Measurements from ENCODE around the gene COLQ. TPM values are rescaled to one million over a fixed set of nuclear protein-coding genes. Genes with fewer than 3 reads are reported as not detected.

The COLQ gene
- total RNA-seq, 4 donors from 2014 or later: 0.23 to 3.8 (median 1.1) TPM

DNA sequence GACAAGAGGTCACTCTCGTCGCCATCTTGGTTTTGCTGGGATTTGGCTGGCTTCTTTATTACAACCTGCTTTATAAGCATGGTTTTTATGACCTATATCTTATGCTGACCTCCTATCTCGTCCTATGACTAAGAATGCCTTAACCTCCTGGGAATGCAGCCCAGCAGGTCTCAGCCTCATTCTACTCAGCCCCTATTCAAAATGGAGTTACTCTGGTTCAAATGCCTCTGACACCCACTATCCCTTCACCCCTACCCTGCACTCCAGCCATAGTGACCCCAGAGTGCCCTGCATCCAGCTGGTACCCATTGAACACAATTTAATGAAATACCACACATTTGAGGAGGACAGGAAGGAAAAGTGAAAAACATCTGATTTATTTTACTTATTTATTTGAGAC lies 117.5 kb downstream of the COLQ start:
- H3K9me3 ChIP-seq: no peaks in the 10 kb centered on the region
- no peak overlapping the region for H3K27ac ChIP-seq
- H3K4me1 ChIP-seq: peaks cover 6% of the 10 kb centered on the region
- DNase-seq (ENCODE audit: low spot score in 2 of 2): no peak
- no peak overlapping the region for H3K4me3 ChIP-seq
- 93% methylated on average over 3 of the region's 3 CpGs for WGBS
- no peaks in the 10 kb centered on the region for H3K36me3 ChIP-seq
- TF ChIP-seq EP300 (IDR thresholded peaks at IDR 0.05) (no peak), POLR2A (IDR thresholded peaks at IDR 0.05) (no peak), POLR2AphosphoS5 (IDR thresholded peaks at IDR 0.05) (no peak)
- TF ChIP-seq, protein P1, sequence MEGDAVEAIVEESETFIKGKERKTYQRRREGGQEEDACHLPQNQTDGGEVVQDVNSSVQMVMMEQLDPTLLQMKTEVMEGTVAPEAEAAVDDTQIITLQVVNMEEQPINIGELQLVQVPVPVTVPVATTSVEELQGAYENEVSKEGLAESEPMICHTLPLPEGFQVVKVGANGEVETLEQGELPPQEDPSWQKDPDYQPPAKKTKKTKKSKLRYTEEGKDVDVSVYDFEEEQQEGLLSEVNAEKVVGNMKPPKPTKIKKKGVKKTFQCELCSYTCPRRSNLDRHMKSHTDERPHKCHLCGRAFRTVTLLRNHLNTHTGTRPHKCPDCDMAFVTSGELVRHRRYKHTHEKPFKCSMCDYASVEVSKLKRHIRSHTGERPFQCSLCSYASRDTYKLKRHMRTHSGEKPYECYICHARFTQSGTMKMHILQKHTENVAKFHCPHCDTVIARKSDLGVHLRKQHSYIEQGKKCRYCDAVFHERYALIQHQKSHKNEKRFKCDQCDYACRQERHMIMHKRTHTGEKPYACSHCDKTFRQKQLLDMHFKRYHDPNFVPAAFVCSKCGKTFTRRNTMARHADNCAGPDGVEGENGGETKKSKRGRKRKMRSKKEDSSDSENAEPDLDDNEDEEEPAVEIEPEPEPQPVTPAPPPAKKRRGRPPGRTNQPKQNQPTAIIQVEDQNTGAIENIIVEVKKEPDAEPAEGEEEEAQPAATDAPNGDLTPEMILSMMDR (IDR thresholded peaks at IDR 0.05): no peak
- no peaks in the 10 kb centered on the region for H3K27me3 ChIP-seq

DNA sequence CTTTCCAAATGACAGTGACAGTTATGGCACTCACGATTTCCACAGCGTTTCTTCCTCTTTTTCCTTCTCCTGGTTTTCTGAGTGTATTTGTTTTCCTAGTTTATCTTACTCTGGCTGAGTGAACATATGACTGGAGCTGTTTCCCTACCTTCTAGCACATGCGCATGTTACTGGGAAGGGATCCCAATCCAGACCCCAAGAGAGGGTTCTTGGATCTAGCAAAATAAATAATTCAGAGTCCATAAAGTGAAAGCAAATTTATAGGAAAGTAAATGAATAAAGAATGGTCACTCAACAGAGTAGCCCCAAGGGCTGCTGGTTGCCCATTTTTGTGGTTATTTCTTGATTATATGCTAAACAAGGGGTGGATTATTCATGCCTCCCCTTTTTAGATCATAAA lies 118.0 kb downstream of the COLQ start:
- no peak overlapping the region for H3K27ac ChIP-seq
- no peaks in the 10 kb centered on the region for H3K27me3 ChIP-seq
- H3K4me1 ChIP-seq: peaks cover 6% of the 10 kb centered on the region
- no peaks in the 10 kb centered on the region for H3K36me3 ChIP-seq
- no peak for TF ChIP-seq POLR2AphosphoS5 (IDR thresholded peaks at IDR 0.05)
- TF ChIP-seq, protein P1 (IDR thresholded peaks at IDR 0.05): no peak
- no peak for TF ChIP-seq POLR2A (IDR thresholded peaks at IDR 0.05)
- no peak for TF ChIP-seq EP300 (IDR thresholded peaks at IDR 0.05)
- H3K4me3 ChIP-seq: no peak overlapping the region
- WGBS: 73% methylated on average over 3 of the region's 3 CpGs
- DNase-seq (ENCODE audit: low spot score in 2 of 2): no peak
- no peaks in the 10 kb centered on the region for H3K9me3 ChIP-seq

DNA sequence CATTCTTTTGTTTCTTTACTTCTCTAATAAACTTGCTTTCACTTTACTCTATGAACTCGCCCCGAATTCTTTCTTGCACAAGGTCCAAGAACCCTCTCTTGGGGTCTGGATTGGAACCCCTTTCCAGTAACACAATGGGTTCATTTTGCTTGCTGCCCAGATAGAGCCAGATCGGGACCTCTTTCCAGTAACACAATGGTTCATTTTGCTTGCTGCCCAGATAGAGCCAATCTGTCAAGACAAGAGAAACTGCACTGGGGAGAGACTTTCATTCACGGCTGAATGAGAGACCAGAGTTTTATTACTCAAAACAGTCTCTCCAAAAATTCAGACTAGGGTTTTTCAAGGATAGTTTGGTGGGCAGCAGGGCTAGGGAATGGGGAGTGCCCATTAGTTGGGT lies 119.6 kb downstream of the COLQ start:
- Histone ChIP-seq H3K27ac (no peak overlapping the region), H3K27me3 (no peaks in the 10 kb centered on the region), H3K4me1 (peaks cover 6% of the 10 kb centered on the region), H3K9me3 (no peaks in the 10 kb centered on the region), H3K4me3 (no peak overlapping the region), H3K36me3 (no peaks in the 10 kb centered on the region)
- no peak for DNase-seq (ENCODE audit: low spot score in 2 of 2)
- 78% methylated on average over 4 of the region's 4 CpGs for WGBS
- TF ChIP-seq POLR2A (IDR thresholded peaks at IDR 0.05) (no peak), EP300 (IDR thresholded peaks at IDR 0.05) (no peak), POLR2AphosphoS5 (IDR thresholded peaks at IDR 0.05) (no peak)
- TF ChIP-seq, protein P1 (IDR thresholded peaks at IDR 0.05): no peak

Other genes with a start within 250 kb of the COLQ start
- gene SH3BP5, start 189.1 kb downstream of the COLQ start, total RNA-seq: 10 to 100 TPM; 11.2 to 27.0 (median 17.8) TPM
- 10 to 100 TPM in 3 of 4 donors, 1 to 10 TPM in 1; 6.8 to 16.3 (median 12.0) TPM for gene METTL6, start 94.2 kb downstream of the COLQ start, total RNA-seq
- 10 to 100 TPM; 33.4 to 52.3 (median 42.7) TPM for gene EAF1, start 94.1 kb downstream of the COLQ start, total RNA-seq
- 10 to 100 TPM; 13.1 to 33.0 (median 19.5) TPM for gene HACL1, start 79.9 kb upstream of the COLQ start, total RNA-seq
- gene BTD, start 80.0 kb upstream of the COLQ start, total RNA-seq: 10 to 100 TPM; 16.9 to 25.9 (median 19.1) TPM